Urinary bladder (tissue), 4 donors: ENCODE measurements around the gene UBALD1. TPM values are rescaled to one million over a fixed set of nuclear protein-coding genes. Genes with fewer than 3 reads are reported as not detected.

Experiments used
- DNase-seq: peaks from one replicate; pipeline ENCODE4 v3.0.0-alpha.2; 2015; ENCODE audit errors: extremely low spot score
- H3K27ac ChIP-seq: one replicate; pipeline ENCODE4 v1.5.1; 2013; ENCODE audit warnings: low read depth, mild to moderate bottlenecking, moderate library complexity
- H3K36me3 ChIP-seq: one replicate; pipeline ENCODE4 v1.6.1; 2013; ENCODE audit warnings: mild to moderate bottlenecking, moderate library complexity; ENCODE audit not compliant: insufficient read depth
- H3K4me1 ChIP-seq: one replicate; pipeline ENCODE4 v1.6.1; 2013; ENCODE audit warnings: mild to moderate bottlenecking, moderate library complexity; ENCODE audit not compliant: insufficient read depth
- H3K4me3 ChIP-seq: one replicate; pipeline ENCODE4 v1.5.1; 2013; ENCODE audit warnings: low read depth, low read length
- WGBS: extraction: QIAGEN DNeasy Blood & Tissue Kit; methylation state at CpG from one replicate; pipeline ENCODE4 v1.1.7; 2013; 5-methylcytosine and 5-hydroxymethylcytosine counted together
- polyA plus RNA-seq: library from polyadenylated mRNA; stranded (reverse); fragments of 200-250 nt; gene quantifications from one replicate; pipeline ENCODE4 v1.2.3, GENCODE V29; 2013
- total RNA-seq: library from RNA; depleted of rRNA; stranded (reverse); fragments of >200 nt; gene quantifications from one replicate; pipeline ENCODE4 v1.2.3, GENCODE V29; 2014
- donor health status: healthy with polysubstance abuse.
- donor health status: healthy.

The UBALD1 gene
- total and polyA plus RNA-seq, 2 donors = 2.3 to 37.9 TPM

DNA sequence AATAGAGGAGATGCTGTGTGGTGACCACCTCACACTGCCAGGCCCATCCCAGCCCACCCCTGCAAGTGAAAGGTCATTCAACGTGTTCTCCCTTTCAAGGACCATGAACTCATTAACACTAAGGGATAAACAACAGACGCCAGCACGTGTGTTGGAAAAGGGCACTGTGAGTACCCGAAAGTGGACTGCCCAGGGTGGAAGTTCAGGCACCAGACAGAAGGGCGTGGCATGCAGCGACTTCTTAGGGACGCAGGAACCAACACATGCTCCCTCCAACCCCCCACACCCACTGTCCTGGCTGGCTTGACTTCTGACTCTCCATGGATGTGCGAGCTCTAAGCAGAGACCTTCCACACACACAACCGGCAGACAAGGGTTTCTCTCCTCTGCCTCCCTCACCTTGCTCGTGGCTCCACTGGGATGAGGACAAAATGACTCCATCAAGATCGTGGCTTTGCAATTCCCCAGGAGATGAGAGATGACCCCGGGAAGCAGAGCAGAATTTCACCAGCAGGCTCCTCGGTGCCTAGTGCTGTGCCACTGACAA, 11.0 kb downstream of the UBALD1 start:
- WGBS = 65% methylated on average over 13 of the region's 13 CpGs
- Histone ChIP-seq H3K27ac (no peak overlapping the region), H3K36me3 (no peaks in the 10 kb centered on the region), H3K4me1 (no peaks in the 10 kb centered on the region), H3K4me3 (no peak overlapping the region)
- DNase-seq = no peak

DNA sequence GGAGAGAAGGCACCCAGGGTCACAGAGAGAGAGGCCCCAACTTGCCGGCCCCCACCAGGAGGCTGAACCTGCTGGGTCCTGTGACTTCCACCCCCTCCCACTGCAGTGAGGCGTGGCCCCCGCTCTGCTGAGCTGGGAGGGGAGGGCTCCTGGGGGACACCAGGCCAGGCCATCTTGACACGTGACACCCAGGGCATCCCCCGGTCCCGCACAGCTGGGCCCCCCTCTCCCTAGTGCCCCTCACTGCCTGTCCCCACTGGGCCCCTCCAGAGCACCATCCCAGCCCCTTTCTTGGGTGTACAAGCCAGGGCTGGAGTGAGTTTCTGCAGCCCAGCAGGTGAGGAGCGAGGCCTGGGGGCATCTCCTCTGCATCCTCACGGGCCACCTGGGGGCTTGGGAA, 12.4 kb downstream of the UBALD1 start:
- no peak for DNase-seq
- H3K4me1 ChIP-seq = no peaks in the 10 kb centered on the region
- 53% methylated on average over 8 of the region's 8 CpGs for WGBS
- no peak overlapping the region for H3K4me3 ChIP-seq
- H3K36me3 ChIP-seq = no peaks in the 10 kb centered on the region
- no peak overlapping the region for H3K27ac ChIP-seq

DNA sequence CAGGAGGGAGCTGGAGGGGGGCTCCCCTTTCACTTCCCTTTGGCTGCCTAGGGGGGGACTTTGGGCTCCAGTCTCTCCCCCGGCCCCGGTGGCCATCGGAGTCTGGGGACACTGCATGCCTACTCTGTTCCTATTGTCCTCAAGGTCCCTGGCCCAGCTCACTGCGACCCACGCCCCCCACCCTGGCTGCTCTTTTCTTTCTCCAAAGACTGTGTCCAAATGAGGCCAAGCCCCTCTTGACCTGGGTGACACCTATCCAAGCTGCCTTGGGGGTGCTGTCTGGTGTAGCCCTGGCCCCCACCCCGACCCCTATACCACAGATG, 12.9 kb downstream of the UBALD1 start:
- no peak for DNase-seq
- H3K36me3 ChIP-seq = no peaks in the 10 kb centered on the region
- H3K4me1 ChIP-seq = no peaks in the 10 kb centered on the region
- H3K27ac ChIP-seq = no peak overlapping the region
- no peak overlapping the region for H3K4me3 ChIP-seq
- 70% methylated on average over 6 of the region's 6 CpGs for WGBS

DNA sequence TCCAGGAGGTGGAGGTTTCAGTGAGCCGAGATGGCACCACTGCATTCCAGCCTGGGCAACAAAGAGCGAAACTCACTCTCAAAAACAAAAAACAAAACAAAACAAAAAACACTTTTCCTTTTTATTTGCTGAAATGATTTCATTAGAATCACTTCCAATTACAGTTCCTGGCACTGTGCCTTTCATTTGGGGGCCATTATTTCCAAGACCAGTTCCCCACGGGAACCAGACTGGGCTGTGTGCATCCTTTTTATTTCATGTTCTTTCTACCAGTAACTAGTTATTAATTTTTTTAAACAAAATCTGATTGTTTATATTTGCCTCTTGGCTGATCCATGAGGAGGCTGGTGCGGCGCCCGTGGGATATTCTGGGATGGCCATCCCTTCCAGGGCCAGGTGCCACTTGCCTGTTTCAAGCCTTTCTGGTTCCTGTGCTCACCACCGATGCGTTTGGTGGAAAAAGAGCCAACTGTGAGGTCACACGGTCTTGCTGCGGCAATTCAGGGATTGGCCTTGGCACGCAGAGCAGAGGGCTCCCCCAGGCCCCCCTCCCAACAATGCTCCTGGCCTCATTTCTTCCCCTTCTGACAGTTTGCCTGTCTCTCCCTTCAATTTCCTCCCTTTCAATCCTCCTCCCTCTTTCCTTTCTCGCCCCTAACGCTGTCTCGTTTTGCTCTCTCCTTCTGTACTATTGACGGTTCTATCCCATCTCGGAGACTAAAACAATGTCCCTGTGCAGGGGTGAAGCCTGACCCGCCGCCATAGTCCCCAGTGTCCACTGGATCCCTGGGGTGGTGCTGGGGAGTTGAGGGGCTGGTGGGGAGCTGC, 13.4 kb downstream of the UBALD1 start:
- Histone ChIP-seq H3K27ac (no peak overlapping the region), H3K4me1 (no peaks in the 10 kb centered on the region), H3K36me3 (no peaks in the 10 kb centered on the region), H3K4me3 (no peak overlapping the region)
- WGBS = 21% methylated on average over 18 of the region's 18 CpGs
- no peak for DNase-seq

DNA sequence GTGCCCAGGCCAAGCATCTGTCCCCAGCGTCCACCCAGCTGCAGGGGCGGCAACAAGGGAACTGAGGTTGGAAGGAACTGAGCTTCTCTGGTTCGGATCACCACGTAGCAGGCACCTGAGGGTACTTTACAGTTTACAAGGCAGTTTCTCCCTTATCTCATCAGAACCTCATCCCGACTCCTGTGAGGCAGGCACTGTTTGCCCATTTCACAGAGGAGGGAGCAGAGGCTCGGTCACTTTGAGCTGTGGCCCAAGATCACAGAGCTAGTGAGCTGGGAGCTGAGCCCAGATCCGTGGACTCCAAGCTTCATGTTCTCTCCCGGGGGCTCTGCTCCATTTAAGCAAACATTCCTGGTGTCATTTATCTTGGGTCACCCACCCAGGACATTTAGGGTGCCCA, 15.1 kb downstream of the UBALD1 start:
- H3K4me1 ChIP-seq = no peaks in the 10 kb centered on the region
- H3K4me3 ChIP-seq = no peak overlapping the region
- no peak for DNase-seq
- WGBS = 79% methylated on average over 8 of the region's 8 CpGs
- no peak overlapping the region for H3K27ac ChIP-seq
- H3K36me3 ChIP-seq = no peaks in the 10 kb centered on the region

DNA sequence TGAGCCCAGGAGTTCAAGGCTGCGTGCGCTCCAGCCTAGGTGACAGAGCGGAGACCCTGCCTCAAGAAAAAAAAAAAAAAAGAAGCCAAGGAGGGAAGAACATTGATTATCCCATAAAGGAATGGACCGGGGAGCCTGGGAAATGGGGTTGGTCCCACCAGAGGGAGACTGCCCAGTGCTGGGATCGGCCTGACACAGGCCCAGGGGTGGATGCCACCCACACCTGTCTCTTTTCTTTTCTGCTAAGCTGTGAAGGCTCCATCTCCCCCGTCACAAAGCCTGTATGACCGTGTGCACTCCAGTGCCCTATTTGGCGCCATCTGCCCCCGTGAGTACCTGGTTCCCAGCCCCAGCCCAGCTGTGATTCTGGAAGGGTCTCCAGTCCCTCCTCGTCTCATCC, 15.7 kb downstream of the UBALD1 start:
- 88% methylated on average over 10 of the region's 10 CpGs for WGBS
- DNase-seq = no peak
- H3K4me3 ChIP-seq = no peak overlapping the region
- H3K27ac ChIP-seq = no peak overlapping the region
- H3K36me3 ChIP-seq = no peaks in the 10 kb centered on the region
- H3K4me1 ChIP-seq = no peaks in the 10 kb centered on the region

DNA sequence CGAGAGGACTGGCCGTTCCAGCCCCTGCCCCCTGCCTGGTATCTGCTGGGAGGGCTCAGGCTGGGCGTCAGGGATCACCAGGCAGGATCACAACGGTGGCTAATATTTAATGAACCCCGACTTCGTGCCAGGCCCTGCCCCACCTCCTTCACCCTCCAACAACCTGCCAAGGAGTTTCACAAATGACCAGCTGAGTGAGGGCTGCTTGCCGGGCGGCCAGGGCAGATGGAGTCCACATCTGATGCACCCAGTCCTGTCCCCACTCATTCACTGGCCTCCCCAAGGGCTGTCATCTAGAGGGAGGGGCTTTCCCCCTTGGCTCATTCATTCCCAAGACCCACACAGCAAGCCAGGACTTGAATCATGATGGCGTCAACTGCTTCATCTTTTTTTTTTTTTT, 17.5 kb downstream of the UBALD1 start:
- Histone ChIP-seq H3K27ac (no peak overlapping the region), H3K4me1 (no peaks in the 10 kb centered on the region), H3K4me3 (no peak overlapping the region), H3K36me3 (no peaks in the 10 kb centered on the region)
- no peak for DNase-seq
- 58% methylated on average over 9 of the region's 9 CpGs for WGBS

DNA sequence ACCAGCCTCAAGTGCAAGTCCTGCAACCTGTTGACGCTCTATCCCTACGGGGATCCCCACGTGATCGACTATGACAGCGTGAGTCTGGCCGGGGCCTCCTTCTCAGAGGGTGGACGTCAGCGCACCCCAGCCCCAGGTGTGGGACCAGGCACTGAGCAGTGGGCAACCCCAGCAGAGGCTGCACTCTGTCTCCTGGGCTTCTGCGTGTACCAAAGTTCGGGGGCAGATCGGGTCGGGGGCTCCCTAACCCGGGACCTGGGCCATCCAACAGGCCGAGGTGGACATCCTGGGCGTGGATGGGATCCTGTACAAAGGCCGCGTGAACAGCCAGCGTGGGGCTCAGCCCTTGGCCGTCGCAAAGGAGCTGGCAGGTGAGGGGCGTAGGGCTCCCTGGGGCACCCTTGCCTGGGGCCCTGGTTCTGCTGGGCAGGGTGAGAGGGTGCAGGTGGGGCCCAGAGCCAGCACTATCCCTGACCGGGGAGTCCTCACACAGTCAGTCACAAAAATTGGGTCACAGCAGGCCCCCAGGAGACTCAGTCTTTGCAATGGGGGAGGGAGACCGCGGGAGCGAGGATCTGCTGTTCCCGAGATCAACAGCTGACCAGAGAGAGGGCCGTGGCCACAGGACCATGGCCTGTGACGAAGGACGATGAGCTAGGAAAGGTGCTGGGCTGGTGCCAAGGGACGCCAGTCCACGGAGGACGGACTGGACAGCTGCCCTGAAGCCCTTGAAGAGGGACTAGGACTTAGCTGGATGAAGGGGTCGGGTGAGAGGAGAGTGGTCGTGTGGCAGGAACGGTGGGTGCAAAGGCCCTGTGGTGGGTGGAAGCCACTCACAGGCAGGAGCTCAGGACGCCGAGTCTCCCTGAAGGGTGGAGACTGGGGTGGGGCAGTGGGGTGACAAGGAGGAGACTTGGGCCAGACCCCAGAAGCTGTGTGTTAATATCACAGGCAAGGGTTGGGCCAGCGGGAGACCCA, 20.0 kb downstream of the UBALD1 start:
- DNase-seq = no peak
- WGBS = 92% methylated on average over 38 of the region's 38 CpGs
- Histone ChIP-seq H3K4me1 (no peaks in the 10 kb centered on the region), H3K27ac (no peak overlapping the region), H3K36me3 (no peaks in the 10 kb centered on the region), H3K4me3 (no peak overlapping the region)

DNA sequence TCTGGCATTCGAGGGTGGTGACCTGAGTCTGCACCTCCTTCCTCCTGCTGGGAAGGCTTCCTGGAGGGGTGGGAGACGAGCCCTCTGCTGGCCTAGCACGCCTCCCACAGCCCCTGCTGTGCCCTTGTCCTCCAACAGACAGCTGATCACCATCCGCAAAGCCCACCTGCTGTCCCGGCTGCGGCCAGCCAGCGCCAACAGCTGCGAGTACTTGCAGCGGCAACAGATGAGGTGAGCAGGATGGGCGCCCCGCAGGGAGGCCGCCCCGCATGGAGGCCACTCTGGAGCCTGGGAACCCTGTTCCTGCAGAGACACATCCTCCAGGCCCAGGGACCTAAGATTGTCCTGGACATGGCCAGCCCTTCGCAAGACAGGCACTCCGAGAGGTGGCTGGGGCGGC, 21.6 kb downstream of the UBALD1 start:
- Histone ChIP-seq H3K4me1 (no peaks in the 10 kb centered on the region), H3K36me3 (no peaks in the 10 kb centered on the region), H3K27ac (no peak overlapping the region), H3K4me3 (no peak overlapping the region)
- 60% methylated on average over 16 of the region's 16 CpGs for WGBS
- DNase-seq = no peak

DNA sequence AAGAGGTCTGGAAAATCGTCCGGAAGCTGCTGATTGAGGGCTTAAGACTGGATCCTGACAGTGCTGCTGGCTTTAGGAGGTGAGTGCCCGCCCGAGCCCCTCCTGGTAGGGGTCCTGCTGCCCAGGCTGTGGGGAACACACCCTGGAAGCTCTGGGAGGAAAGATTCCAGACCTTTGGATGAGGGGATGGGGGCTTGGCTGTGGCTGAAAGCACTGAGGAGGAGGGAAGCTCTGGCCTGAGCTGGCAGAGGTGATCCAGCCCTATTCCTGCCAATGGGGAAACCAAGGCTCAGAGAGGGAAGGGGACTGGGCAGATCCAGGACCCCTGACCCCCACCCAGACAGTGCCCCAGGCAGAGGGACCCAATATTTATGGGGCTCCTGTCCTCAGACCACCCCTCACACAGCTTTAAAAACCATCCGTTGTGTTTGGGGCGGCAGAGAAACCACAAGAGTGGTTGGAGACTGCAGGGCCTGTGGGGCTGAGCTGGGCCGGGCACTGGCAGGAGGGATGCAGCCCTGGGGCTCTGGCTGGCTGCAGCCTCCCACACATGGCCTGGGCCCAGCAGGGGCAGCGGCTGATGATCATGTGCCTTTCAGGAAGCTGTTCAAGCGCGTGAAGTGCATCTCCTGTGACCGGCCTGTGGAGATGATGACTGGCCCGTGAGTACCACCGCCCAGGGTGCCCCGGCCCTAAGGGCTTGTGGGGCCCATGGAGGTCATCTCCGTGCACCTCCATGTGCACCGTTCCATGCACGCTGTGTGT, 22.8 kb downstream of the UBALD1 start:
- WGBS = 81% methylated on average over 17 of the region's 17 CpGs
- DNase-seq = no peak
- Histone ChIP-seq H3K27ac (no peak overlapping the region), H3K4me1 (no peaks in the 10 kb centered on the region), H3K4me3 (no peak overlapping the region), H3K36me3 (no peaks in the 10 kb centered on the region)

DNA sequence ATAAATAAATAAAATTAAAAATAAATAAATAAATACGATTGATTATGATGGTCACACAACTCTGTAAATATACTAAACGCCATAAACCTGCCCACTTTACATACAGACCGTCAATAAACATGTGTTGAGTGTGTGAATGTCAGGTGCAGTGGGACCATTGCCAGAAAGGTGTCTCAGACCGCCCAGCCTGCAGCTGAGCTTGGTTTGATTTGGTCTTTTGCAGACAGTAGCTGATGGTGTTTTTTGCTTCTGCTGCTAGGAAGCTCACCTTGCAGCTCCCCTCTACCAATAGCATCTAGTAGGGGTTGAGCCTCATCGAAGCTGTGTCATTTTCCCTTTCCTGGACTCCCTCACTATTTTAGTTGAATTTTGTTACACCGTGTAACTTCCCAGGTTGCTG, 23.5 kb downstream of the UBALD1 start:
- 69% methylated on average over 6 of the region's 6 CpGs for WGBS
- no peak overlapping the region for H3K27ac ChIP-seq
- H3K4me3 ChIP-seq = no peak overlapping the region
- DNase-seq = no peak
- no peaks in the 10 kb centered on the region for H3K36me3 ChIP-seq
- no peaks in the 10 kb centered on the region for H3K4me1 ChIP-seq

DNA sequence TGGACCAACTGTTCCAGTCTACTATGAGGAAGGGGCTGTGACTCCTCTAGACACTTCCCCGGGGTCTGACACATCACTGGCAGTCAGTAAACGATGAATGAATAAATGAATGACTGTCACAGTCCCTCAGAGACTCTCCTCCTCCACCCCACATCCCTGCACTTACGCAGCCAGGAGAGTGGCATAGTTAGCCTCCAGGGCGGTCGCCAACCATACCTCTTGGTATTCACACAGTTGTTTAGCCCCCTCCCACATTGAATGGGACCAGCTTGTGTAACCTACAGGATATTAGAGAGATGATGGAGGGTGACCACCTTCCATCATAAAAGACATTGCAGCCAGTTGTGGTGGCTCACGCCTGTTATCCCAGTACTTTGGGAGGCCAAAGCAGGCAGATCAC, 25.7 kb downstream of the UBALD1 start:
- no peak for DNase-seq
- 96% methylated on average over 6 of the region's 6 CpGs for WGBS

DNA sequence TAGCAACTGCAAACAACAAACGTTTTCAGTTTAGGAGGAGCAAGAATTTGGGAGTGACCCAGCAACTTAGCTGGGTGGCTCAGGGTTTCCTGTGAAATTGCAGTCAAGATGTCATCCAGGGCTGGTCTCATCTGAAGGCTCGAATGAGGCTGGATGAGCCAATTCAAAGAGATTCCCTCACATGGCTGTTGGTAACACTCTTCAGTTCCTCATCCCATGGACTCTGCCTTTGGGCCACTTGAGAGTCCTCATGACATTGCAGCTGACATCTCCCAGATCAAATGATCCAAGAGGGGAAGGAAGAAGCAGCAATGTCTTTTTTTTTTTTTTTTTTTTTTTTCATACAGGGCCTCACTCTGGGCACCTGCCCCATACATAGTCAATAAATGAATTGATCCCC, 26.3 kb downstream of the UBALD1 start:
- Histone ChIP-seq H3K4me1 (no peaks in the 10 kb centered on the region), H3K36me3 (no peaks in the 10 kb centered on the region), H3K27ac (no peak overlapping the region), H3K4me3 (no peak overlapping the region)
- 76% methylated on average over 2 of the region's 2 CpGs for WGBS
- no peak for DNase-seq

More for the DNA sequence above, 25.7 kb downstream of the UBALD1 start:
- H3K36me3 ChIP-seq = no peaks in the 10 kb centered on the region
- H3K4me3 ChIP-seq = no peak overlapping the region
- H3K27ac ChIP-seq = no peak overlapping the region
- no peaks in the 10 kb centered on the region for H3K4me1 ChIP-seq
